HG02840 (cell line): ENCODE measurements around the gene DHX34.
"Not testable (repeated sequence)": the region's sequence is repeated elsewhere in the genome, so short reads cannot be mapped to it uniquely, and the experiment has no call there.

ENCODE experiments used
- ATAC-seq: cut with Tn5 transposase; IDR thresholded peaks from one replicate; pipeline ENCODE4 v1.9.1; 2021; ENCODE audit warnings: mild to moderate bottlenecking, moderate library complexity, moderate number of reproducible peaks; ENCODE audit not compliant: unreplicated experiment, low FRiP score

Gene DHX34

DNA sequence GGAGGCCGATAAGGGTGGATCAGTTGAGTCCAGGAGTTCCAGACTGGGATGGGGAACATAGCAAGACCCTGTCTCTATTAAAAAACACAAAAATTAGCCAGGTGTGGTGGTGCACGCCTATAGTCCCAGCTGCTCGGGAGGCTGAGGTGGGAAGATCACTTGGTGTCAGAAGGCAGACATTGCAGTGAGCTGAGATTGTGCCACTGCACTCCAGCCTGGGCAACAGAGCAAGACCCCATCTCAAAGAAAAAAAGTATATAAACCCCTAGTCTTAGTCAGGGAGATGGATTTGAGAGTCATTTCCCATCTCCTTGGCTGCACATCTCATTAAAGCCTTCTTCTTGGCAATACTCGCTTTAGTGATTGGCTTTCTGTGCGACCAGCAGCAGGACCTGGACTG, 34.8 kb downstream of the DHX34 start:
- ATAC-seq = not testable (repeated sequence)

- ATAC-seq = not testable (repeated sequence)
Observed at GRCh38 chr19:47384533-47384932, 35.4 kb downstream of the DHX34 start.

DNA sequence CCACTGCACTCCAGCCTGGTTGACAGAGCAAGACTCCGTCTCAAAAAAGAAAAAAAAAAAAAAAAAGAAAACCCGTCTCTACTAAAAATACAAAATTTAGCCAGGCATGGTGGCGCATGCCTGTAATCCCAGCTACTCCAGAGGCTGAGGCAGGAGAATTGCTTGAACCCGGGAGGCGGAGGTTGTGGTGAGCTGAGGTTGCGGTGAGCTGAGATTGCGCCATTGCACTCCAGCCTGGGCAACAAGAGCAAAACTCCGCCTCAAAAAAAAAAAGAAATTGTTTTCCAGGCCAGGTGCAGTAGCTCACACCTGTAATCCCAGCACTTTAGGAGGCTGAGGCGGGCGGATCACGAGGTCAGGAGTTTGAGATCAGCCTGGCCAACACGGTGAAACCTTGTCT, 37.5 kb downstream of the DHX34 start:
- ATAC-seq = not testable (repeated sequence)

DNA sequence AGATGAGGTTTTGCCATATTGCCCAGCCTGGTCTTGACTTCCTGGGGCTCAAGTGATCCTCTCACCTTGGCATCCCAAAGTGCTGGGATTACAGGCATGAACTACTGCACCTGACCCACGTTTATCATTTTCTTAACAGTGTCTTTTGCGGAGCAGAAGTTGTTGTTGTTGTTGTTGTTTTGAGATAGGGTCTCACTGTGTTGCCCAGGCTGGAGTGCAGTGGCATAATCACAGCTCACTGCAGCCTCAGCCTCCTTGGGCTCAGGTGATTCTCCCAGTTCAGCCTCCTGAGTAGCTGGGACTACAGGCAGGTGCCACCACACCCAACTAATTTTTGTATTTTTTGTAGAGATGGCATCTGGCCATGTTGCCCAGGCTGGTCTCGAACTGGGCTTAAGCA, 38.5 kb downstream of the DHX34 start:
- ATAC-seq = not testable (repeated sequence)

DNA sequence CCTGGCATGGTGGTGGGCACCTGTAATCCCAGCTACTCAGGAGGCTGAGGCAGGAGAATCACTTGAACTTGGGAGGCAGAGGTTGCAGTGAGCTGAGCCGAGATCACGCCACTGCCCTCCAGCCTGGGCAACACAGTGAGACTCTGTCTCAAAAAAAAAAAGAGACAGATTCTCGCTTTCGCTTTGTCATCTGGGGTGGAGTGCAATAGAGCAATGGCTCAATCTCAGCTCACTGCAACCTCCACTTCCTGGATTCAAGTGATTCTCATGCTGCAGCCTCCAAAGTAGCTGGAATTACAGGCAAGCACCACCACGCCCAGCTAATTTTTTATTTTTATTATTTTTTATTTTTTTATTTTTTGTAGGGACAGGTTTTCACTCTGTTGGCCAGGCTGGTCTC, 39.6 kb downstream of the DHX34 start:
- not testable (repeated sequence) for ATAC-seq

- ATAC-seq = no peak
Observed at GRCh38 chr19:47389150-47389556, 40.0 kb downstream of the DHX34 start.

DNA sequence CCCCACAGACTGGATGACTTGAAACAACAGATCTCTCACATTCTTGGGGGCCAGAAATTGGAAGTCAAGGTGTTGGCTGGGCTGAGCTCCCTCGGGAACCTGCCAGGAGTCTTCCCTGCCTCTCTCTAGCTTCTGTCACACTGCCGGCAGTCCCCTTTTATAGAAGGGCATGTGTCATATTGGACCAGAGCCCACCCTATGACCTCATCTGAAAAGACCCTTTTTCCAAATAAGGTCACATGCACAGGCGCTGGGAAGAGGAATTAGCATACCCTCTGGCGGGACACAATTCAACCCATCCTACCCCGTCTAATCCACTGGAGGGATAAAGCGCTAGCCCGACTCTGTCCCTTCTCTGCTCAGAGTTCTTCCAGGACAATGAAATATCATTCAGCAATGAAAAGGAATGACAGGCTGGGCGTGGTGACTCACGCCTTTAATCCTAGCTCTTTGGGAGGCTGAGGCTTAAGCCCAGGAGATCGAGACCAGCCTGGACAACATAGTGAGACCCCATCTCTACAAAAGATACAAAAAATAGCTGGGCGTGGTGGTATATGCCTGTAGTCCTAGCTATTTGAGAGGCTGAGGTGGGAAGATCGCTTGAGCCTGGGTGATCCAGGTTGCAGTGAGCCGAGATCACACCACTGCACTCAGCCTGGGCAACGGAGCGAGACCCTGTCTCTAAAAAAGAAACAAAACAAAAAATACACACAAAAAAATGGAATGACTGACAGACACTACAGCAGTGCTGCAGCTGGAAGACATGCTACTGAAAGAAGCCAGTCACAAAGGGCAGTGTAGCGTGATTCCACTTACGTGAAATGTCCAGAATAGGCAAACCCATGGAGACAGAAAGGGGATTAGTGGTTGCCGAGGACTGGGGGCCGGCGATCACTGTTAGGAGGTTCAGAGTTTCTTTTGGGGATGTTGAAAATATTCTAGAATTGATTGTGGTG, 41.7 kb downstream of the DHX34 start:
- ATAC-seq = no peak

GRCh38 chr19:47391510-47392223, 42.6 kb downstream of the DHX34 start:
- no peak for ATAC-seq

DNA sequence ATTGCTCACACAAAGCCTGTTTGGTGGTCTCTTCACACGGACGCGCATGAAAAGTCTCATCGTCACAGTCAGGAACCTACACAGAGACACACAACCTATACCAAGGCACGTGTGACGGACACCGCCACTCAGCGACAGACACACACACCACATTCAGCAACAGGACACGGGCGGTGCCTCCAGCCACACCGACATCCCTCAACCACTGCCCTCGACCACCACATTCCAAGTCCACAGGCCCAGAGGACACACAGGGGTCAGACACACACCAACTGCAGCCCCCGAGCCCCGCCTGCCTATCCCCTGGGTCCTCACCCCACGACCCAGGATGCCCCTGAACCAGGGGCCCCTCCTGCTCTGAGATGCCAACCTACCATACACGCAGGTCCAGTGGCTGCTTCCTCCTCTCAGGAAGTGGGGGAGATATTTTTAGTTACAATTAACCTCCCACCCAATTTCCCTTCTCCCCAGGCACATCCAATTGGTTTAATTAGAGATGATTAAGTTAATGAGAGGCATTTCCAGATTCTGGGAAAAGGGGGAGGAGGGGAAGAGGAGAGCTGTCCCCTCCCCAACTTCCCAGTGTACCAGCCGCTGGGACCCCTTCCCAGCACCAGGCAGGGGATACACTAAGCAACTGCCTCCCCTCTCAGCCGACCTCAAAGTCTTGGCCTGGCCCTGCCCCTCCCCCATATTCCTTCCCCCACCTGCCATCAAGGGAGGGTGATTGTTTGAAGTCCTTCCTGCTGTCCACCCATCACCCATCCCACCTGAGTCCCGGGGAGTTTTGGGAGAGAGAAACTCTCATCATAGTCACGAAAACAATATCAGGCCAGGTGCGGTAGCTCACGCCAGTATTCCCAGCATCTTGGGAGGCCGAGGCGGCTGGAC, 49.8 kb downstream of the DHX34 start:
- no peak for ATAC-seq

DNA sequence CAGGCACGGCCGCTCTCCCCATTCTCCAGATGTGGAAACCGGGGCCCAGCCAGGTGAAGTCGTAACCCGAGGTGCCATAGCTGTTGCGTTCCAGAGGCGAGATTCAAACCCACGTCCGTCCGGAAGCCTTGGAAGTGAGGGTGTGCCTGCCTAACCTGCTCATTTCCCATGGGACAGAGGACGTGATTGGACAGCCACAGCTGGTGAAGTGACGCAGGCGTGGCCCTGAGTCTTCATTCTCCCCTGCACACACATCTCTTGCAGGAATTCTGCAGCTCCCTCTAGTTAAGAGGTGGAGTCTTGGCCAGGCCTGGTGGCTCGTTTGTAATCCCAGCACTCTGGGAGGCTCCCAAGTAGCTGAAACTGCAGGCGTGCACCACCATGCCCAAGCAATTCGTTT, 53.4 kb downstream of the DHX34 start:
- ATAC-seq = no peak

DNA sequence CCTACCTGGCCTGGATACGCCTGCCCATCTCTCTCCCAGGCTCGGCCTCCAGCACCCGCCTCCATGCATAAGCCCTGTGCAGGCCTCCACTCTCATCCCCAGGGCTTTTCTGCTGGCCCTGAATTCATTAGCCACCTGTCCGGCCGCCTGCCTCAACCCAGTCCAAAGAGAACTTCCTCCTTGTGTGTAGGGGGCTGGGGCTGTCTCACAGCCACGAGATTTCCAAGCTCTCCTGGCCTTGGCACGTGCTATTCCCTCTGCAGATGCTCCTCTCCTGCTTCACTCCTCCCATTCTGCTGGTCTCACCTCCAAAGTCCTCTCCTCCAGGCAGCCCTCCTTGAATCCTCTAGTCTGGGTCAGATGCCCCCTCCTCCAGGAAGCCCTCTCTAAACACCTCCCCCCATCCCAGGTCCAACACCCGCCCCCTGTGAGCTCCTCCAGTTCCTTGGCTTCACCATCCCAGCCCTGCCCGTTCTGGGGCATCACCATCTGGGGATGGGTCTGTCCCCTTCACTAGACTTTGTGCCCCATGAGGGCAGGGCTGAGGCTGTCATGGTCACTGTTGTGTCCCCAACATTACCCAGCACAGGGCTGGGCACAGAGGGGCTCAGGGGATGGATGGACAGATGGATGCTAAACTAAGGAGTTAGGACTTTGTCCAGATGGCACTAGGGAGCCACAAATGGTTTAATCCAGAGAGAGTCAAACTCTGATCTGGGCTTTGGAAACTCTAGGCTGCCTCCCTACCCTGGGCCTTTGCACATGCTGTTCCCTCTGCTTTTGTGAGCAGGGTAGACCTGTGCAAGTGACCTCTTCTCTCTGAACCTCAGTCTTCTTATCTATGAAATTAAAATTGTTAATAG, 55.5 kb downstream of the DHX34 start:
- ATAC-seq = no peak

DNA sequence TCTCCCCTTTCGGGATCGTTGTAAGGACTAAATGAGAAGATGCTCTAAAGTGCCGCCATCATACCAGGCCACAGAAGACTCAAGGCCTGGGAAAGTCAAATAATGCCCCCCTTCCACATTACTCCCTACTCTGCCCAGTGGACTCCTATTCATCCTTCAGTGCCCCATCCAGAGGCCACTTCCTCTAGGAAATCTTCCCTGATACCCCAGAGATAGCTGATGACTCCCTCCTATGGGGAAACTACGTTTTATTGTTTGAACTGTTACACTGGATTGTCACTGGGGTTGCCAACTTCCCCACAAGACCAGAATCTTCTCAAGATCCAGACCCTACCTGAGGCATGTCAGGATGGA, 56.1 kb downstream of the DHX34 start:
- no peak for ATAC-seq

GRCh38 chr19:47405854-47406417, 56.8 kb downstream of the DHX34 start:
- ATAC-seq = no peak

DNA sequence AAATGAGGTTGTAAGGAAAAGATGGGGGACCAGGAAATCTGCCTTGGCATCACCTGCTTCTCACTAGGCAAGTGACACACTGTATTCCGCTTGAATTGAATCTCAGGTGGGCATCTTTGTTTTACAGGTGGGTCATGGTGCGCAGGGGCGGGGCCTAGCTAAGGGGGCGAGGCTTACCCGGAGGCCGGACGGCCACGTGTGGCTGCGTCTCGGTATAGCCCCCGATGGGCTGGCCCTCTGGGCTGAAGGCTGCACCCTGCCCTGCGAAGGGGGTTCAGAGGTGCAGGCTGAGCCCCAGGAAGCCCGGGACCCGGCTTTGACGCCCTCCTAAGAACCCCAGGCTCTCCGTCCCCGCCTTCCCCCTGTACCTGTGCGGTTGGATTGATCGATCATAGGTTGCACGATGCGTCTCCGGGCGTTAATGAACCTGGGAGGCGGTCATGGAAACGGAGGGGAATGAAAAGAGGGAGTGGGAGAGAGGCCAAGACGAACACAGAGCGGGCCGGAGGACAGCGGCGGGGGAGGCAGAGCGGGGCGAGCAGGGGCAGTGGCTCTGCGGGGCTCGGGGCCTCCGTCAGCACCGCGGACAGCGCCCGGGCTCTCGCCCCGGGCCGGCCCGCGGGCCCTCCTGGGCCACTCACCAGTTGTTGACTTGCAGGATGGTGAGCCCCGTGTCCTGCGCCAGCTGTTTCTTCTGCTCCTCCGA, 57.7 kb downstream of the DHX34 start:
- ATAC-seq = no peak

DNA sequence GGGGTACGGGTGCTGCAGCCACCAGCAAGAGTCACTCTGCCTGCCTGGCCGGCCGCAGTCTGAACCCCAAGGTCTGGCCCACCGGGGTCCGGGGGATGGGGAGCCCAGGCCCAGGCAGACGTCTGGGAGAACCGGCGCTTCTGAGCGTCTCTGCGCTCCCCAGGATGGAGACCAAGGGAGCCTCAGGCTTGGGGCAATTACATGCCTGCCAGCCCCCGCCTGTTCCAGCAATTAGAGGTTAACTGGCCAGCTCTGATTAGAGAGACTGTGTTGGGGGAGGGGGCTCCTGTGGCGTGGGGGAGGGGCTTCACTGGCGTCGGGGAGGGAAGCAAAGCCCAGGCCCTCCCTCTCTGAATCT, 58.3 kb downstream of the DHX34 start:
- no peak for ATAC-seq

DNA sequence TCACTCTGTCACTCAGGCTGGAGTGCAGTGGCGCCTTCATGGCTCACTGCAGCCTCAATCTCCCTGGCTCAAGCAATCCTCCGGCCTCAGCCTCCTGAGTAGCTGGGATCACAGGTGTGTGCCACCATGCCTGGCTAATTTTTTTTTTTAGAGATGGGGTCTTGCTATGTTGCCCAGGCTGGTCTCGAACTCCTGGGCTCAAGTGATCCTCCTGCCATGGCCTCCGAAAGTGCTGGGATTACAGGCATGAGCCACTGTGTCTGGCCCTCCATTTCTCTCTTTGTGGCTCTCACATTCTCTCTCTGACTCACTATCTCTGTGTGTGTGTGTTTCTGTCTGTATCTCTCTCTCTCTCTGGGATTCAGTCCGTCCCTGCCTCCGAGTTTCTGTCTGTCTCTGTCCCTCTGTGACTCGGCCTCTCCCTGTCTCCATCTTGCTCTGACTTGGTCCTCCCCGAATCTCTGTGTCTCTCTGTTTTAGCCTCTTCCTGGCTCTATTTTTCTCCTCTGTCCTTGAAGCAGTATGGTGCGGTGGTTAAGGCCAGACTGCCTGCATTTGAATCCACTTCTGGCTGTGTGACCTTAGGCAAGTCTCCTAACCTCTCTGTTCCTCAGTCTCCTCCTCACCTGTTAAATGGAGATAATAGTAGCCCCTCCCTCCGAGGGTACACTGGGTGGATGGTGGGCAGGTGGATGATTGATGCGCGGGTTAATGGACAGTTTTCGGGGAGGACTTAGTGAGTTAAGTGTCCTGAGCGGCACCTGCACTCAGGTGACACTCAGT, 59.2 kb downstream of the DHX34 start:
- ATAC-seq = no peak

DNA sequence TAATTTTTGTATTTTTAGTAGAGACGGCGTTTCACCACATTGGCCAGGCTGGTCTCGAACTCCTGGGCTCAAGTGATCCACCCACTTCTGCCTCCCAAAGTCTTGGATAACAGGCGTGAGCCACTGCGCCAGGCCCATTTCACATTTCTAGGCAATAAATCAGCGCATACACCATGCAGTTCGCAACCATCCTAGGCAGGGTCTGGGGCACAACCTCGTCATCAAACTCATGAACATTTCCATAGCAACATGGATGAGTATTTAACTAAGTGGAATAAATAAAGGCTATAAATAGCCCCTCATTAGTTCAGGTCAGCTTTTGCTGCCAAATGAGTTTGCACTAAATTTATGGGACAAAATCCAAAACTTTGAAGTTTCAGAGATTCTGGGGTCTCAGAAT, 62.0 kb downstream of the DHX34 start:
- ATAC-seq = no peak

DNA sequence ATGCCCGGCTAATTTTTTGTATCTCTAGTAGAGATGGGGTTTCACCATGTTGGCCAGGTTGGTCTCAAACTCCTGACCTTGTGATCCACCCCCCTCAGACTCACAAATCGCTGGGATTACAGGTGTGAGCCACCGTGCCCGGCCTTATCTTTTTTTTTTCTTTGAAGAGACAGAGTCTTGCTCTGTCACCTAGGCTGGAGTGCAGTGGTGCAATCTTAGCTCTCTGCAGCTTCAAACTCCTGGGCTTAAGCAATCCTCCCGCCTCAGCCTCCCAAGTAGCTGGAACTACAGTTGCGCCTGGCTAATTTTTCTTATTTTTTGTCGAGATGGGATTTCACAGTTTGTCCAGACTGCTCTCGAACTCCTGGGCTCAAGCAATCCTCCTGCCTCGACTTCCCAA, 62.6 kb downstream of the DHX34 start:
- ATAC-seq = not testable (repeated sequence)
